Hematopoietic multipotent progenitor cell treated with erythropoietin and hydrocortisone succinate and interleukin-3 and kit ligand, for 8 days (in vitro differentiated cells): ENCODE results near the gene VPS11.
"Not testable (repeated sequence)": the region's sequence is repeated elsewhere in the genome, so short reads cannot be mapped to it uniquely, and the experiment has no call there.

ENCODE experiments used
- DNase-seq: peaks from one replicate; pipeline ENCODE4 v3.0.0-alpha.2; 2015

VPS11 gene

DNA sequence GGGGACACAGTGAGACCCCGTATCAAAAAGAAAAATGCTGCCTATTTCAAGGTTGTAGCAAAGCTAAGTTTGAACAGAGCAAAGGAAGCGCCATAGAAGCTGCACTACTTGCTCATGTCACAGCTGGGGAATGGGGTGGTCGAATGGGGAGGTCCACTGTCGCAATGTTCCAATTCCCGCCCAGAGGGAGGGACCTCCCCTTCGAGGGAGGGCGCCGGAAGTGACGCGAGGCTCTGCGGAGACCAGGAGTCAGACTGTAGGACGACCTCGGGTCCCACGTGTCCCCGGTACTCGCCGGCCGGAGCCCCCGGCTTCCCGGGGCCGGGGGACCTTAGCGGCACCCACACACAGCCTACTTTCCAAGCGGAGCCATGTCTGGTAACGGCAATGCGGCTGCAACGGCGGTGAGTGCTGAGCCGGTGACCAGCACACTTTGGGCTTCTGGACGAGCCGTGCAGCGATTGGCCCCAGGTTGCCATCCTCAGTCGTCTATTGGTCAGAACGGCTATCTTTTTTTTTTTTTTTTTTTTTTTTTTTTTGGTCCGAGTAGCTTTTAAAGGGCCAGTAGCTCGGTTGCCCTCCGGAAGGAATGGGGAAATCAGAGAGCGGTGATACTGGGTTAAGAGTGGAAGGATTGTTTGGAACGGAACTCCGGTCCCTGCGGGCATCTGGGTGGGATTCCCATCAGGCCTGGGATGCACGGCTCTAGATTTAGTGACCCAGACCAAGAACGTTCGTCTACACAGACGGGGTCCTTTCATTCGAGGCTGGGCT lies 17.2 kb downstream of the VPS11 start, which contains the start of gene HMBS:
Gene HMBS (plus strand): TSS at position 219 of the 774 bp plus-strand sequence. CDS start 153 bp downstream, at position 372.
- DNase-seq: peak; percentile 97

DNA sequence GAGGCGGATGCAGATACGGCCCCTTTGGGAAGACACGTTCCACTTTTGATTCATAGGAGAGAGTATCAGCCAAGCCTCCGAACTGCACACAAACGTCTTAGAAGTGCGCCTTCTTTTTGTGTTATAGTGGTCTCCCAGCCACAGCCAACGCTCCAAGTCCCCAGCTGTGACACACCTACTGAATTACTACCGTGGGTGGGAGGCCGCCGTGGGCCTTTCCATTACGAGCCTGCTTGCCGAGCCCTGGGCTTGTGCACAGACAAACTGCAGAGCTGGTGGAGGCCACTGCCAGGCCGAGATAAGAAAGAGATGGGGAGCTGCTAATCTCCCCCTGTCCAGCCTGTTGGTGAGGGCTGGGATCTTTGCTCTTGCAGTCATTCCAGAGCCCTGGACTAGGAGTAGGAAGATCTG lies 17.8 kb downstream of the VPS11 start:
- peak; percentile 93 for DNase-seq

DNA sequence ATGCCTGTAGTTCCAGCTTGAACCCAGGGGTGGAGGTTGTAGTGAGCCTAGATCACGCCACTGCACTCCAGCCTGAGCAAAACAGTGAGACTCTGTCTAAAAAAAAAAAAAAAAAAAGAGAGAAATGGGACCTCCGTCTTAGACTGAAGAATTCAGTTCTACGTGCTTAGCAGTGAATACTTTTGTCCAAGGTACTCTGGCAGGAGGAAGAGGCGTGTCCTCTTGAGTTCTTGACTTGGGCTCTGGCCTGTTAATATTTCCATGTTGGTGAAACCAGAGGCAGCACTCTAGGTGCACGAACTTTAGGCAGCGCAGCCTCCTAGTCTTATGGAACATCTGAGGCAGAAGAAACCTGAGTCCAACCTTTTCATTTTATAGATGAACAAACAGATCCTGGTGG lies 19.5 kb downstream of the VPS11 start:
- DNase-seq: peak; percentile 77

DNA sequence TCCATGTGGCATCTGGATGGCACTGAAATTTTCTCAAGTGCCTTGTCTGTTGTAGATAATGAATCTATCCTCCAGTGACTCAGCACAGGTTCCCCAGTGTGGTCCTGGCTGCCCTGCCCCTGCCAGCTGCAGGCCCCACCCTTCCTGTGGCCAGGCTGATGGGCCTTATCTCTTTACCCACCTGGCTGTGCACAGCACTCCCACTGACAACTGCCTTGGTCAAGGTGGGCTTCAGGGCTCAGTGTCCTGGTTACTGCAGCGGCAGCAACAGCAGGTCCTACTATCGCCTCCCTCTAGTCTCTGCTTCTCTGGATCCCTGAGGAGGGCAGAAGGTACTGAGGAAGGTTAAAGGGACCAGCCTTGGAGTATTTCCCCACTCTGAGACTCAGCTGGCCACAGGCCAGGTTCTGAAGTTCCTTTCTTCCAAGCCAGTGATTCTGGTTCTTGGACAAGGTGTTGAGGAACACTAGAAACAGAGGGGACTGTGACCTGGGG lies 20.2 kb downstream of the VPS11 start:
- peak; percentile 99 for DNase-seq

DNA sequence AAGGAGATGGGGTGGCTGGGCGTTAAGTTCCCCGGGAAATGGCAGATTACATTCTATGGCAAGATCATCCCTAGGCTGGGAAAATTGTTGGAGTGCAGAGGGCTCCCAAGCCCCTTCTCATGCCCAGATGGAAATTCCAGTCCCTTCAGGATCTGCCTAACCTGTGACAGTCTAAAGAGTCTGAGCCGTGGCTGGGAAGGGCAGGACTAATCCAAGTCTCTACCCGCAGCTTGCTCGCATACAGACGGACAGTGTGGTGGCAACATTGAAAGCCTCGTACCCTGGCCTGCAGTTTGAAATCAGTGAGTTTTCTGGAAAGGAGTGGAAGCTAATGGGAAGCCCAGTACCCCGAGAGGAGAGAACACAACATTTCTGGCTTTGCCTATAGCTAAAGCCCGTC lies 20.8 kb downstream of the VPS11 start:
- DNase-seq: peak; percentile 30

DNA sequence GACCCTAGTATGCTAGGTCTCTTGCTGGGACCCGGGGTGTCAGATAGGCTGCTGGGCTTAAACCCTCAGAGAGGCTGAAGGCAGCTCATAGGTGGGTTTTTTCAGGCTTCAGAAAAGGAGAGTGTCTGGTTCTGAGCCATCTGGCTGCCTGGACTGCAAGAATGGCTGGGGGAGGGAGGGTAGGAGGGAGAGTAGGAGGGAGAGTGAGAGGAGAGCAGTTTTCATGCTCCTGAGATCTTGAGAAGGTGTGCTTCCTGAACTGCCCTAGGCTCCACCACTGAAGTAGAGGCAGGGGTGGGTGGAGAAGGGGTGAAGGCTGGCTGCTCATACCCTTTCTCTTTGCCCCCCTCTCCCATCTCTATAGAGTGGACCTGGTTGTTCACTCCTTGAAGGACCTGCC lies 21.7 kb downstream of the VPS11 start:
- DNase-seq: peak; percentile 32

DNA sequence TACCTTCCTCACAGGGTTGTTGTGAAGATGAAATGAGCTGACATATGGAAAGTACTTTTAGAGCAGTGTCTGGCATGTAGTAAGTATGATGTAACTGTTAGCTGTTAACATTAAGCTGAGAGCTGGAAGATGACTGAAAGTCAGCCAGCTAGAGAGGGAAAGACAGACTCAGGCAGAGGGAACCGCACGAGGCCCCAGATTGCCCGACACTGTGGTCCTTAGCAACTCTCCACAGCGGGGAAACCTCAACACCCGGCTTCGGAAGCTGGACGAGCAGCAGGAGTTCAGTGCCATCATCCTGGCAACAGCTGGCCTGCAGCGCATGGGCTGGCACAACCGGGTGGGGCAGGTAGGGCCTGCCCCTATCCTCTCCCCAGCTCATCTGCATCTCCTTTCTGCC lies 23.6 kb downstream of the VPS11 start:
- peak; percentile 37 for DNase-seq

DNA sequence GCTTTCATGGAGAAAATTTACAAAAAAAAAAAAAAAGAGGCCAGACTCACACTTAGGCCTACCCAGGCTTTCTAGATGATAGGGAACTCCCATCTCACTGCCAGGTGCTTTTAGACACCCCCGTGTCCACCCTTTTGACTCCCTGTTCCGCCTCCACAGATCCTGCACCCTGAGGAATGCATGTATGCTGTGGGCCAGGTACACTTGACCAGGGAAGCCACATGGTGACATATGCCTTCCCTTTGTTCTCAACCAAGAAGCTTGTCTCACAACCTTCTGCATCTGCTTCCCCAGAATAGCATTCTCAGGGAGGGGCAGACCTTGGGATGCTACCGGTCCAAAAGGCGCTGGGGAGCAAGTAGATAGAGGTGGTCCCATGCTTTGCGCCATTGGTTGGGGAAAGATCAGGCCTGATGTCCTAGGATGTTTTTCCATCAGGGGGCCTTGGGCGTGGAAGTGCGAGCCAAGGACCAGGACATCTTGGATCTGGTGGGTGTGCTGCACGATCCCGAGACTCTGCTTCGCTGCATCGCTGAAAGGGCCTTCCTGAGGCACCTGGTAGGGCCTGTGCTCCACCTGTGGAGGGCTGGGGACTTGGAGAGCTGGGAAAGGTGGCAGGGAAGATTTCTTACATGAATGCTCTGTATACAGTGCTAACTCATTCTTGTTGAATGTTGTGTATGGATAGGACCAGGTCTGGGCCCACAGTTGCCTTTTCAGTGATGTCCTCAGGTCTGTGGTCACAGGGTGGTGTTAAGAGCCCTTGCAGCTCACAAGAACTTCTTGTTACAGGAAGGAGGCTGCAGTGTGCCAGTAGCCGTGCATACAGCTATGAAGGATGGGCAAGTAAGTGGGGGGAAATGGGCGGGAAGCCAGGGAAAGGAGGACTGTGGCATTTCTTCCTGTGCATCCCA lies 24.6 kb downstream of the VPS11 start:
- DNase-seq: peak; percentile 68

DNA sequence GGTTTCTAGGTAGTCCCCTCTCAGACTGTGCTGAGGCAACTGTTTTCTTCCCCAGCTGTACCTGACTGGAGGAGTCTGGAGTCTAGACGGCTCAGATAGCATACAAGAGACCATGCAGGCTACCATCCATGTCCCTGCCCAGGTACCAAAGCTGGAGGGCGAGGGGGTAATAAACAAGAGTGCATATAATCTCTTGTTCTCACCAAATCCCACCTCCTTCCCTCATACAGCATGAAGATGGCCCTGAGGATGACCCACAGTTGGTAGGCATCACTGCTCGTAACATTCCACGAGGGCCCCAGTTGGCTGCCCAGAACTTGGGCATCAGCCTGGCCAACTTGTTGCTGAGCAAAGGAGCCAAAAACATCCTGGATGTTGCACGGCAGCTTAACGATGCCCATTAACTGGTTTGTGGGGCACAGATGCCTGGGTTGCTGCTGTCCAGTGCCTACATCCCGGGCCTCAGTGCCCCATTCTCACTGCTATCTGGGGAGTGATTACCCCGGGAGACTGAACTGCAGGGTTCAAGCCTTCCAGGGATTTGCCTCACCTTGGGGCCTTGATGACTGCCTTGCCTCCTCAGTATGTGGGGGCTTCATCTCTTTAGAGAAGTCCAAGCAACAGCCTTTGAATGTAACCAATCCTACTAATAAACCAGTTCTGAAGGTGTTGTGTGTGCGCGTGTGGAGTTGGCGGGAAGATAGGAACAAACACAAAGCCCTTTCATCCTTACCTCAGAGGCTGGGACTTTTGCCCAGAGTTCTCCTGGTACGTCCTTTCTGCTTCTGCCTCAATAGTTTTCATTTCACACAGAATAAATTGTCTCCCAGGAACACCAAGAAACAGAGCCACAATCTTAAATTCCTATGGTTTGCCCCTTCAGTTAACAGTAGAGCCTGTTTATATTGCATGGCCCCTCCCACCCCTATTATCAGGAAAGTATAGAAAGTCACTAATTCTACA lies 25.5 kb downstream of the VPS11 start:
- DNase-seq: peak; percentile 68

DNA sequence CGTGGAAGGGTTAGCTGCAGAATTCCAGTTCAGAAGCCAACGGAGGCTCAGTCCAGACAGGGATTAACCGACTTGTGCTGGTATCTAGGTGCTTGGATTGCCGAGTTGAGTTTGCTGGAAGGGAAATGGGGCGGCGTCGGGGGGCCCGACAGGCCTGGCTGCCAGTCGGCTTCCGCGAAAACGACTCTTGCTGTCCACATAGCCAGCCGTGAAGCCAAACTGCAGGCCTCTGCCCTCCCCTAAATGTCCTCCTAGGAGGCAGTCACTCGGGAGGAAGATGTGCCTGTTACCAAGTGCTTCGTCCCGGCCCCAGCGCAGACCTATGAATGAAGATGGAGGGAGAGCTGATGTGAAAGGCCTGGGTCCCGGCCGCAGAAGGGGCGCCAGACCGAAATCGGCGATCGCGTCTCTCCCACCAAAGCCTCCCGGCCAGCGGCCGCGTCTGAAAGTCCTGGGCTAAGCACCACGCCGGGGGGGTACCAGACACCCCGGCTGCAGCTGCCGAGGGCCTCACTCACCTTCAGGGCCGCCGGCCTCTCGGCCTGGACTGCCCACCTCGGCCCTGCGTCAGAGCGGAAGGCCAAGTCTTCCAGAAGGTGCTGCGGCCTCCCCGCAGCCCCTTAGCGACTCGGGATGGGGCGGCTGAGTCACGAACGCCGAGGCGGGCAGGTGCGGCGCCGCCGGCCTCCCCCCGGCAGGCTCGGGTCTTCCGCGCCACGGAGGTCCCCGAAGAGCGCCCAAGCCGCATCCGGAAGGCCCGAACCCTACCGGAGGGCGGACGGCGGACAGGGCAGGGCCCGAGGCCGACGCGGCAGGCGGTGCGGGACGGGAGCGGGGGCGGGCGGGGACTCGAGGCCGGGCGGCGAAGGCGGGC lies 26.6 kb downstream of the VPS11 start:
- DNase-seq: peak; percentile 71

DNA sequence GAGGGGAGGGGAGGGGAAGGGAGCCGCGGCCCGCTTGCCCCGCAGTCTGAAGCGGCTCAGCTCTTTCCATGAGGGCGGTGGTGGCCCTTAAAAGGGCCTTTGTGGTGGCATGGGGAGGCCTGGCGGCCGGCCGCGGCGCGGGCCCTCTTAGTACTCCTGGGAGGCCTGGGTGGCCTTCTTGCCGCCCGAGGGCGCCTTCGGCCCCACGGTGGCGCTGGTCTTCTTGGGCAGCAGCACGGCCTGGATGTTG lies 27.1 kb downstream of the VPS11 start:
- peak; percentile 78 for DNase-seq

DNA sequence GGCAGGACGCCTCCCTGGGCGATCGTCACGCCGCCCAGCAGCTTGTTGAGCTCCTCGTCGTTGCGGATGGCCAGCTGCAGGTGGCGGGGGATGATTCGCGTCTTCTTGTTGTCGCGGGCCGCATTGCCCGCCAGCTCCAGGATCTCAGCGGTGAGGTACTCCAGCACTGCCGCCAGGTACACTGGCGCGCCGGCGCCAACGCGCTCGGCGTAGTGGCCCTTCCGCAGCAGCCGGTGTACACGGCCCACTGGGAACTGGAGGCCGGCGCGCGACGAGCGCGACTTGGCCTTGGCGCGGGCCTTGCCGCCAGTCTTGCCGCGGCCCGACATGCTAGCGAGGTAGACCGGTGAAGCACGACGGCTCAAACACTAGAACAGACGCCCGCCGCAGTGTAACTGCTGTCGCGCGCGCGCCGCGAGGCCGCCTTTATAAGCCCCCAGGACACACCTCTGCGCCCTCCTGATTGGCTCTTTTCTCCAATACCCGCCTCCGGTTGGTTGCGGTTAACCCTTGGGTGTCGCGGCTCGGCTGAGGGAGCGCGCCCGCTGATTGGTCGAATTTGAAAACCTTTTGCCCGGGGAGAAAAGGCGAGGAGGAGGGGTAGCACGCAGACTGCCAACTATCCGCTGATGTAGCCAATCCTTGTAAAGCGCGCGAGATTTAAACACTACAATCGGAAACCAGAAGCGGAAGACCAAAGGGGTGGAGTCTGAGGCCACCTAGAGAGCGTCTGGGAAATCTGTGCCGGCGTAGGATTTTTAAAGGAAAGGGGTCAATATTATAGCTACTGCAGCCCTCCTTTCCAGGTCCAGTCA lies 27.7 kb downstream of the VPS11 start:
- DNase-seq: peak; percentile 99

DNA sequence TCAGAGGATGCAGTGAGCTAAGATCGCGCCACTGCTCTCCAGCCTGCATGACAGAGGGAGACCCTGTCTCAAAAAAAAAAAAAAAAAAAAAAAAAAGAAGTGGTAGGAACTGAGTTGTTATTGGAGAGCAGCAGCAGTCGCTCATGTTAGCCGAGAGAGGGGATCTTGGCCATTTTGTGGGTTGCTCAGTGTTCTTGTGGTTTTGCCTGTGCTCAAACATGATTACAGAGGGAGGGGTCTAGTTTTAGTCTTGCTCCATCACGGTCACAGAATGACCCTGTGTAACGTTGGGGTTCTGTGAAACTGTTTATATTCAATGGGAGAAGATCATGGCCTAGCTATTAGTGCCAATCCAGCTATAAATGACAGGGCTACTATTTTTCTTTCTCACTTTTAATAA lies 32.1 kb downstream of the VPS11 start:
- peak; percentile 76 for DNase-seq

DNA sequence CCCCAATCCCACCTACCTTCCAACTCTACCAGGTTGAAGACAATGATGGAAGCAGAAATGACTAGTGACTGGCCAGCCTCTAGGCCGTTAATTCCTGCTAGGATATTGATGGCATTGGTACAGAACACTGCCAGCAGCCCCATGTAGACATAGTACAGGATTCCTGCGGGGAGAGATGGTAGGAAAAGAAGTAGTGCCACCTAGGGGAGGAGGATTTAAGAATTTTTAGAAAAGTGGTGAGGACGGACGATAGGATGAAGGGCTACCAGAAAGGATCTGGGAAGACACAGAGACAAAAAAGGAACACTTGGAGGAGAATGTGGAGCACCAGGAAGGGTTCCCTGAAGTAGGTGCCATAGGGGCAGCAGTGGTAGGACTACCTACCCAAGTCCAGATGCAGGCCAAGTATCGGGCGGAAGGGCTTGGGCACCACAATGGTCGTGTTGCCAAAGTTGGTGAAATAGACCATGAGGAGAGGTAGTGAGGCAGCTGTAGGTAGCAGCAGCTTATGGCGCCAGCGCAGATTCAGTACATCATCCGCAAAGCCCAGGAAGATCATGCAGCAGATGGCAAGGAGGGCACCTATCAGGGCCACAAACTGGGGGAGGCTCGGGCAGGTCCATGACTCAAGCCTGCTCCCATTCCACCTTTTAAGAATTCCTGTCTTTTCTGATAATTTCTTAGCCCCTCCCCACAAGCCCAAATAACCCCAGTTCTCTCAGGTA lies 32.8 kb downstream of the VPS11 start:
- peak; percentile 70 for DNase-seq

DNA sequence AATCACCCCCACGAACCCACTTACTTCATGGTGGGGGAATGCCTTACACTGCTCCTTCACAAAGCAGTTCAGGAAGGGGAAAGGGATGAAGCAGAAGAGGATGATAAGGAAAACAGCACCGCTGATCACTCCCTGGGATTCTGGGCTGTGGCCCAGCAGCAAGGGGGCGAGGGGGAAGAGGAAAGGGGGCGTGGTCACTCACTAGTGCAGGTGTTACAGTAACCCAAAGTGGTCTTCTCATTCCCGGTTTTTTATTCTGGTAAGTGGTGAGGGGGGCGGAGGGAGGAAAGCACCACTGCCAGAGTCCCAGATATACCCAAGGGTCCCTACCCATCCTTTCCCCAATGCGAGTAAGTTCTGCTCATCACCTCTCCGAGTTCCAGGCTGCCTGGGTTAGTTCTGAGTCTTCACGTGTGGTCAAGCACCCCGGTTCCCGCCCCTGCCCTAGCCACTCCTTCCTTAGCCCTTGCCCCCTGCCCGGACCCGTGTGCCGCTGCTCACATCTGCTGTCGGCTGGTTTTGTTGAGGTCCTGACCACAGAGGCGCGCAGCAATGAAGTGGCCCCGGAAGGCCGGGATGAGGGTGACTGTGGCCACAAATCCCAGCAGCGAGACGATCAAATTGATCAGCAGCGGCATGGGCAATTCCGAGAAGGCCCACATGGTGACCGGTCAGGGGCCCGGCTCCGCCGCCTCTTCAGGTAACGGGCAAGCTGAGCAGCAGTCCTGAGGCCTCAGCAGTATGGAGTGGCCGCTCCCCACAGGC lies 33.6 kb downstream of the VPS11 start:
- DNase-seq: peak; percentile 29

DNA sequence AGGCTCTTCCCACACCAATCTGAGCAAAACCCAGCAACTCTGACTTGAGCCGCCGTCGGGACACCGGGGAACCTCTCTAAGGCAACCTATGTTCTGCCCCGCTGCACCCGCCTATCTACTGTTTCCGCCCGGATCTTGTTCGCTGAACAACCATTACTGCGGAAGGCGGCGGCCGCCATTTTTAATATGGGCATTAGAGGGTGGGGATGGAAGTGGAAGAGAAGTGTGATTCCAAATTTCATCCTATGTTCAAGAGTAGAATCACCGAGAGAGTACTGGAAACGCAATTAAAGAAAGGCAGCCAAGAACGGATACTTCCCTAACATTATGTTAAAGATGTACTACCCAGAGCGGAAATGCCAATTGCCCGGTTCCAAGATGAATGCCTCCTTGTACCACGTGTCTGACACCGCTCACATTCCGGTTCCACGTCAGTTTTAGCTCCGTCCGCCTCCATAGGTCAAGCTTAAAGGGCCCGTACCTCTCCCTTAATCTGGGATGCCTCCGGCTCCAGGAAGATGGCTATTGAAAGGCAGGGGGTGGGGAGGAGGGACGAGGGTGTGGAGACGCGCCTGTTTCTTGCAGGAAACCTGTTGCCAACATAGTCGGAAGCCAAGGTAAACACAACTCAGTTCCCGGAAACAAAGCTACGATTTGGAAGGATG lies 34.3 kb downstream of the VPS11 start, which contains the start of gene DPAGT1:
Gene DPAGT1 (minus strand): TSS at position 95 of the 665 bp plus-strand sequence. CDS start 198 bp downstream, outside the sequence.
- DNase-seq: peak; percentile 96

DNA sequence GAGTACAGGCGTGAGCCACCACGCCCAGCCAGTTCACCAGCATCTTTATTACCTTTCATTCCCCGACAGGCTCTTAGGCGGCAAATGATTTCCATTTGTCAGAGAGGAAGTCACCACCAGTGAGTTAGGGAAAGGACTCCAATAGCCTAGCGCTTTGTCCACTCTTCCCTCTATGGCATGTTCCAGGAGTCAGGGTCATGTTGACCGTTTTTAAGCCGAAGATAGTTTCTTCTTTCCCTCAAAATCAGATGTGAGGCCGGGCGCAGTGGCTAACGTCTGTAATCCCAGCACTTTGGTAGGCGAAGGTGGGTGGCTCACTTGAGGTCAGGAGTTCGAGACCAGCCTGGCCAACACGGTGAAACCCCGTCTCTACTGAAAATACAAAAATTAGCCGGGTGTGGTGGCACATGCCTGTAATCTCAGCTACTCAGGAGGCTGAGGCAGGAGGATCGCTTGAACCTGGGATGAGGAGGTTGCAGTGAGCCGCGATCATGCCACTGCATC lies 35.6 kb downstream of the VPS11 start:
- not testable (repeated sequence) for DNase-seq

DNA sequence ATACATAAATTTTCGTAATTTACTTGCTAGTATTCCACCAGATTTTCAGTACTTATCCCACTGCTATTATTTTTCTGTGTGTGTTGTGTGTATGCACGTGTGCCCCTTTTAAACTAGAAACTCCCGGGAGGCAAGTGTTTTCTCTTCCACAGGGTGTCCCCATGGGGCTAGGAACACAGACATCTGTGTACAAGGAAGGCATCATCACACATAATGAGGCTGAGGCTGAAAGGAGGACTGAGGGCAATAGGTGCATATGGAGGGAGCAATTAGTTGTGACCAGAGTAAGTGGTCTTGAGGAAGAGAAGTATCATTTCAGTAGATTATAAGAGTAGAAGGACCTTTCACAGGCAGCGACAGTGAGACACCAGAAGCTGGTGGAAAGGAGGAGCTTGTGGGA lies 36.2 kb downstream of the VPS11 start:
- DNase-seq: peak; percentile 59
